Measurements from ENCODE around the gene C18orf54.

The C18orf54 gene

GRCh38 chr18:54396760-54397159, 39.1 kb downstream of the C18orf54 start:
- H3K27me3 Mint-ChIP-seq, result peaks cover 2% of the 10 kb centered on the region
- DNase-seq (ENCODE audit: low spot score in 2 of 2) (no peak), ATAC-seq (ENCODE audit: low read depth) (no peak)
- no peaks in the 10 kb centered on the region for H3K36me3 Mint-ChIP-seq
- H3K27ac Mint-ChIP-seq, result no peak overlapping the region
- no peaks in the 10 kb centered on the region for H3K9me3 Mint-ChIP-seq
- H3K4me3 Mint-ChIP-seq, result no peak overlapping the region
- no peaks in the 10 kb centered on the region for H3K4me1 Mint-ChIP-seq

GRCh38 chr18:54405290-54405689, 47.6 kb downstream of the C18orf54 start:
- Mint-ChIP-seq H3K4me1 (no peaks in the 10 kb centered on the region), H3K27me3 (peaks cover 17% of the 10 kb centered on the region), H3K4me3 (no peak overlapping the region), H3K27ac (no peak overlapping the region), H3K36me3 (no peaks in the 10 kb centered on the region), H3K9me3 (no peaks in the 10 kb centered on the region)
- no peak for DNase-seq (ENCODE audit: low spot score in 2 of 2)
- no peak for ATAC-seq (ENCODE audit: low read depth)

- H3K4me1 Mint-ChIP-seq, result no peaks in the 10 kb centered on the region
- DNase-seq (ENCODE audit: low spot score in 2 of 2) (no peak), ATAC-seq (ENCODE audit: low read depth) (no peak)
- peaks cover 12% of the 10 kb centered on the region for H3K27me3 Mint-ChIP-seq
- no peak overlapping the region for H3K4me3 Mint-ChIP-seq
- H3K36me3 Mint-ChIP-seq, result no peaks in the 10 kb centered on the region
- no peak overlapping the region for H3K27ac Mint-ChIP-seq
- no peaks in the 10 kb centered on the region for H3K9me3 Mint-ChIP-seq
These were observed 54.1 kb downstream of the C18orf54 start for GRCh38 chr18:54411781-54412180.

- Mint-ChIP-seq H3K9me3 (no peaks in the 10 kb centered on the region), H3K27me3 (peaks cover 5% of the 10 kb centered on the region), H3K4me1 (no peaks in the 10 kb centered on the region), H3K27ac (no peak overlapping the region), H3K36me3 (no peaks in the 10 kb centered on the region), H3K4me3 (no peak overlapping the region)
- DNase-seq (ENCODE audit: low spot score in 2 of 2), result no peak
- ATAC-seq (ENCODE audit: low read depth), result no peak
These were observed 57.4 kb downstream of the C18orf54 start for GRCh38 chr18:54415086-54415485.

GRCh38 chr18:54416436-54416835, 58.7 kb downstream of the C18orf54 start:
- no peaks in the 10 kb centered on the region for H3K36me3 Mint-ChIP-seq
- ATAC-seq (ENCODE audit: low read depth), result no peak
- no peaks in the 10 kb centered on the region for H3K4me1 Mint-ChIP-seq
- no peak overlapping the region for H3K27ac Mint-ChIP-seq
- peaks cover 5% of the 10 kb centered on the region for H3K27me3 Mint-ChIP-seq
- no peaks in the 10 kb centered on the region for H3K9me3 Mint-ChIP-seq
- DNase-seq (ENCODE audit: low spot score in 2 of 2), result no peak
- H3K4me3 Mint-ChIP-seq, result no peak overlapping the region

GRCh38 chr18:54423831-54424230, 66.1 kb downstream of the C18orf54 start:
- Mint-ChIP-seq H3K4me3 (no peak overlapping the region), H3K27ac (no peak overlapping the region)
- ATAC-seq (ENCODE audit: low read depth), result no peak

GRCh38 chr18:54426085-54426665, 68.5 kb downstream of the C18orf54 start:
- H3K4me1 Mint-ChIP-seq, result peaks cover 5% of the 10 kb centered on the region
- H3K36me3 Mint-ChIP-seq, result no peaks in the 10 kb centered on the region
- peaks cover 12% of the 10 kb centered on the region for H3K27me3 Mint-ChIP-seq
- ATAC-seq (ENCODE audit: low read depth), result no peak
- DNase-seq (ENCODE audit: low spot score in 2 of 2), result no peak
- no peak overlapping the region for H3K4me3 Mint-ChIP-seq
- no peaks in the 10 kb centered on the region for H3K9me3 Mint-ChIP-seq
- H3K27ac Mint-ChIP-seq, result no peak overlapping the region

More at GRCh38 chr18:54423831-54424230, 66.1 kb downstream of the C18orf54 start:
- Mint-ChIP-seq H3K27me3 (peaks cover 12% of the 10 kb centered on the region), H3K4me1 (peaks cover 5% of the 10 kb centered on the region), H3K36me3 (no peaks in the 10 kb centered on the region), H3K9me3 (no peaks in the 10 kb centered on the region)
- DNase-seq (ENCODE audit: low spot score in 2 of 2), result no peak
